Measurements from ENCODE around the gene SLIT1.

- no peak for TF ChIP-seq TBP (IDR thresholded peaks at IDR 0.05; ENCODE audit: low read depth, low read length)
- TF ChIP-seq EP300 (IDR thresholded peaks at IDR 0.05; ENCODE audit: borderline replicate concordance in 1 of 2, low read depth in 2 of 2, low read length in 2 of 2): no peak
- no peak for TF ChIP-seq KDM1A (IDR thresholded peaks at IDR 0.05; ENCODE audit: borderline replicate concordance, low read length)
- TF ChIP-seq GTF2F1 (IDR thresholded peaks at IDR 0.05; ENCODE audit: borderline replicate concordance, low read depth, low read length): no peak
- no peak for TF ChIP-seq POLR2A (IDR thresholded peaks at IDR 0.05; ENCODE audit: control extremely low read depth in 1 of 2, low read depth in 2 of 2, low read length in 2 of 2)
- no peak for TF ChIP-seq CHD7 (IDR thresholded peaks at IDR 0.05; ENCODE audit: insufficient replicate concordance, low read length)
- TF ChIP-seq NRF1 (IDR thresholded peaks at IDR 0.05; ENCODE audit: low read depth, low read length): no peak
- no peak for TF ChIP-seq EGR1 (IDR thresholded peaks at IDR 0.05; ENCODE audit: borderline replicate concordance, low read depth, low read length)
Observed at GRCh38 chr10:97062456-97062855, 123.3 kb downstream of the SLIT1 start.

All from H1 (cell line).